CD14-positive monocyte (primary cell): ENCODE results near the gene ABCC11. TPM values are rescaled to one million over a fixed set of nuclear protein-coding genes. Genes with fewer than 3 reads are reported as not detected.
A peak's percentile ranks its signal among the peaks of the same experiment; 100 is the strongest.

Experiments used
- DNase-seq, 3 donors: peaks; one replicate each; pipeline ENCODE4 v3.0.0-alpha.2; 2011 to 2022
- H2AFZ ChIP-seq: 2 replicates; pipeline ENCODE4 v1.6.0; 2012; ENCODE audit warnings: mild to moderate bottlenecking, low read depth, low read length, inconsistent platforms; ENCODE audit not compliant: insufficient read depth, poor library complexity, severe bottlenecking
- H3K27ac ChIP-seq, 2 donors: 1 replicate in 1 of 2; 2 replicates in 1 of 2; pipeline ENCODE4 v1.5.1; 2012 to 2013; ENCODE audit warnings: low read length in 2 of 2, control low read depth in 1 of 2, inconsistent platforms in 1 of 2, low read depth in 1 of 2, mild to moderate bottlenecking in 1 of 2
- H3K27me3 ChIP-seq, 2 donors: one replicate each; pipeline versions ENCODE4 v1.6.0 to v1.6.1; 2011 to 2013; ENCODE audit warnings: low read length in 2 of 2; ENCODE audit not compliant: control insufficient read depth in 2 of 2, insufficient read depth in 2 of 2
- H3K36me3 ChIP-seq, 2 donors: replicated peaks in 1 of 2; 1 replicate in 1 of 2; 2 replicates in 1 of 2; pipeline versions ENCODE4 v1.5.1 to v1.6.1; 2012 to 2013; ENCODE audit warnings: low read length in 2 of 2, control low read depth in 1 of 2, inconsistent platforms in 1 of 2, mild to moderate bottlenecking in 1 of 2; ENCODE audit not compliant: insufficient read depth in 2 of 2, control insufficient read depth in 1 of 2
- H3K4me1 ChIP-seq, 2 donors: 1 replicate in 1 of 2; 2 replicates in 1 of 2; pipeline versions ENCODE4 v1.5.1 to v1.6.1; 2012 to 2013; ENCODE audit warnings: low read length in 2 of 2, control low read depth in 1 of 2, inconsistent platforms in 1 of 2, mild to moderate bottlenecking in 1 of 2, moderate library complexity in 1 of 2; ENCODE audit not compliant: insufficient read depth in 2 of 2, control insufficient read depth in 1 of 2
- H3K4me2 ChIP-seq: replicated peaks from 2 replicates; pipeline ENCODE3; 2012; ENCODE audit warnings: low read length, moderate library complexity, mild to moderate bottlenecking; ENCODE audit not compliant: poor library complexity, severe bottlenecking; ENCODE audit errors: extremely low read depth
- H3K4me3 ChIP-seq, 3 experiments: fragments of 200-600 bp in 1 of 3; sonication (generic) in 1 of 3; replicated peaks in 1 of 3; 1 replicate in 2 of 3; 2 replicates in 1 of 3; pipeline ENCODE4 v1.5.1; 2011 to 2013; ENCODE audit warnings: low read length in 3 of 3, mild to moderate bottlenecking in 3 of 3, control low read depth in 2 of 3, low read depth in 2 of 3, inconsistent platforms in 1 of 3, moderate library complexity in 1 of 3
- H3K79me2 ChIP-seq: 2 replicates; pipeline ENCODE4 v1.6.0; 2012; ENCODE audit warnings: mild to moderate bottlenecking, control low read depth, inconsistent platforms, low read length, moderate library complexity; ENCODE audit not compliant: insufficient read depth
- H3K9ac ChIP-seq: 2 replicates; pipeline ENCODE4 v1.6.0; 2017; ENCODE audit warnings: low read length, mild to moderate bottlenecking; ENCODE audit not compliant: insufficient read depth, poor library complexity, severe bottlenecking
- H3K9me3 ChIP-seq, 2 donors: replicated peaks in 1 of 2; 1 replicate in 1 of 2; 2 replicates in 1 of 2; pipeline versions ENCODE4 v1.5.1 to v1.6.1; 2012 to 2013; ENCODE audit warnings: low read length in 2 of 2, control low read depth in 1 of 2; ENCODE audit not compliant: control insufficient read depth in 1 of 2, insufficient read depth in 1 of 2
- H4K20me1 ChIP-seq: 2 replicates; pipeline ENCODE4 v1.6.0; 2012; ENCODE audit warnings: mild to moderate bottlenecking, low read length, control low read depth, moderate library complexity; ENCODE audit not compliant: insufficient read depth
- H3K27ac Mint-ChIP-seq, 7 donors: one replicate each; pipeline ENCODE4 v1.8.0; 2020; ENCODE audit warnings: mild to moderate bottlenecking in 7 of 7, mixed read lengths in 7 of 7, moderate library complexity in 6 of 7, inconsistent platforms in 2 of 7
- H3K27me3 Mint-ChIP-seq, 3 donors: one replicate each; pipeline ENCODE4 v1.8.0; 2021 to 2022; ENCODE audit warnings: low read depth in 3 of 3, mild to moderate bottlenecking in 3 of 3, mixed read lengths in 3 of 3, moderate library complexity in 3 of 3, inconsistent platforms in 1 of 3
- H3K36me3 Mint-ChIP-seq, 2 donors: one replicate each; pipeline ENCODE4 v1.8.0; 2020; ENCODE audit warnings: mixed read lengths in 2 of 2, inconsistent platforms in 1 of 2, mild to moderate bottlenecking in 1 of 2
- H3K4me1 Mint-ChIP-seq: one replicate; pipeline ENCODE4 v1.8.0; 2020; ENCODE audit warnings: mild to moderate bottlenecking, mixed read lengths
- H3K4me3 Mint-ChIP-seq, 2 donors: one replicate each; pipeline ENCODE4 v1.8.0; 2020; ENCODE audit warnings: mild to moderate bottlenecking in 2 of 2, mixed read lengths in 2 of 2, moderate library complexity in 1 of 2
- H3K9me3 Mint-ChIP-seq, 7 donors: one replicate each; pipeline ENCODE4 v1.8.0; 2020 to 2022; ENCODE audit warnings: mixed read lengths in 7 of 7, mild to moderate bottlenecking in 6 of 7, moderate library complexity in 6 of 7, inconsistent platforms in 2 of 7
- WGBS: methylation state at CpG from one replicate; pipeline ENCODE4 v1.1.5; 2013; ENCODE audit warnings: missing lambda C conversion rate; ENCODE audit not compliant: insufficient coverage; 5-methylcytosine and 5-hydroxymethylcytosine counted together
- intact Hi-C, 2 donors: fragments of 100-400 bp; cut with micrococcal nuclease; formaldehyde crosslinking; loops; one replicate each; pipeline versions ENCODE4 v1.15.0 to v1.15.1; 2023
- polyA plus RNA-seq, 3 donors: library from polyadenylated mRNA; depleted of rRNA in 1 of 3; unstranded in 2 of 3; stranded (reverse) in 1 of 3; fragments of 300-500 nt in 2 of 3; fragments of >200 nt in 1 of 3; fragmentation: Illumina TruSeq in 2 of 3; gene quantifications; 1 replicate in 2 of 3; 2 replicates in 1 of 3; pipeline ENCODE4 v1.2.3, GENCODE V29; 2012 to 2021
- TF ChIP-seq, protein P1 (sequence below): fragments of 200-600 bp; IDR thresholded peaks from one replicate; pipeline ENCODE4 v1.8.0; 2022; ENCODE audit warnings: antibody characterized with exemption, mild to moderate bottlenecking

Gene ABCC11
- polyA plus RNA-seq, 3 donors: 0.03 TPM; not detected in 2

DNA sequence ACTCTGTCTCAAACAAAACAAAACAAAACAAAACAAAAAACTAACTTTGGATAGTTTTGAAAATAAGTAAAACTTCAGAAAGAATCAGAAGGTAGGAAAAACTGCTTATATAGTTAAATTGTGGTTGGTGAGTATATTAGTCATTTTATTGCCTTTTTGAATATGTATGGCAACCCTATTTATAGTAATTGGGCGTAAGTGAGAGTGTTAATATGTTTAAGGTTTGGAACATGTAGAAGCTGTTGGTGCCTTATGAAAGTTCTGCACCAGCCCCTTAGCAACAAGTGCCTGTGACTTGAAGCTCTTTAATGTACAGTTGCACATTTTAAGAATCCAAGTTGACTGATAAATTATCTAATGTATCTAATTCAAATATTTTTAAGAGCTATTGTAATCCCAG is 47.4 kb upstream of the ABCC11 start:
- peaks cover 55 to 80% of the 10 kb centered on the region in 2 donors for H3K36me3 Mint-ChIP-seq
- WGBS: no CpG with 5 or more reads among the region's 1 CpG
- H3K9me3 ChIP-seq: no peaks in the 10 kb centered on the region
- H3K9ac ChIP-seq: no peak overlapping the region
- no peak overlapping the region for H3K4me2 ChIP-seq
- intact Hi-C loops: no loop called here
- TF ChIP-seq, protein P1, sequence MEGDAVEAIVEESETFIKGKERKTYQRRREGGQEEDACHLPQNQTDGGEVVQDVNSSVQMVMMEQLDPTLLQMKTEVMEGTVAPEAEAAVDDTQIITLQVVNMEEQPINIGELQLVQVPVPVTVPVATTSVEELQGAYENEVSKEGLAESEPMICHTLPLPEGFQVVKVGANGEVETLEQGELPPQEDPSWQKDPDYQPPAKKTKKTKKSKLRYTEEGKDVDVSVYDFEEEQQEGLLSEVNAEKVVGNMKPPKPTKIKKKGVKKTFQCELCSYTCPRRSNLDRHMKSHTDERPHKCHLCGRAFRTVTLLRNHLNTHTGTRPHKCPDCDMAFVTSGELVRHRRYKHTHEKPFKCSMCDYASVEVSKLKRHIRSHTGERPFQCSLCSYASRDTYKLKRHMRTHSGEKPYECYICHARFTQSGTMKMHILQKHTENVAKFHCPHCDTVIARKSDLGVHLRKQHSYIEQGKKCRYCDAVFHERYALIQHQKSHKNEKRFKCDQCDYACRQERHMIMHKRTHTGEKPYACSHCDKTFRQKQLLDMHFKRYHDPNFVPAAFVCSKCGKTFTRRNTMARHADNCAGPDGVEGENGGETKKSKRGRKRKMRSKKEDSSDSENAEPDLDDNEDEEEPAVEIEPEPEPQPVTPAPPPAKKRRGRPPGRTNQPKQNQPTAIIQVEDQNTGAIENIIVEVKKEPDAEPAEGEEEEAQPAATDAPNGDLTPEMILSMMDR: no peak
- H3K27me3 Mint-ChIP-seq: no peaks in the 10 kb centered on the region
- H4K20me1 ChIP-seq: no peaks in the 10 kb centered on the region
- no peaks in the 10 kb centered on the region for H3K79me2 ChIP-seq
- H3K36me3 ChIP-seq: peaks cover 58 to 97% of the 10 kb centered on the region in 2 donors
- H3K4me1 Mint-ChIP-seq: no peaks in the 10 kb centered on the region
- H3K9me3 Mint-ChIP-seq: peaks cover 0 to 2% (median 0%) of the 10 kb centered on the region in 7 donors
- H3K4me3 Mint-ChIP-seq: no peak overlapping the region
- no peaks in the 10 kb centered on the region for H3K27me3 ChIP-seq
- no peak overlapping the region for H3K4me3 ChIP-seq
- H3K27ac Mint-ChIP-seq: no peak overlapping the region
- DNase-seq: no peak
- no peak overlapping the region for H3K27ac ChIP-seq
- H3K4me1 ChIP-seq: no peaks in the 10 kb centered on the region
- no peak overlapping the region for H2AFZ ChIP-seq

DNA sequence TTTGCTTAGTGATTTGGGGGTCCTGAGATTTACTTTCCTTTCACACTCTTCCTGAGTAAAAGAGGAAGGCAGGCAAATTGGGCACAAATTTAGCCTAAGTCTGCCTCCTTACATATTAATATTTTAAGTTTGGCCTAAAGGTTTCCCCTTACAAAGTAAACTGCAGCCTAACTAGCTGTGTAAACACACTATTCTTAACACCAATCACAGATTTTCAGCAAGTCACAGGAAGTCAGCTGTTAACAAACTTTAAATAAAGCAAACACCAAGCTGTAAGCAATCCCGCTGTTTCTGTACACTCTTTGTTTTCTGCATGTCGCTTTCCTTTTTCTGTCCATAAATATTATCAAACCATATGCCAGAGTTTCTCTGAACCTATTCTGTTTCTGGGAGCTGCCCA is 45.1 kb upstream of the ABCC11 start:
- no peak for DNase-seq
- no peak overlapping the region for H3K4me2 ChIP-seq
- no peaks in the 10 kb centered on the region for H3K9me3 ChIP-seq
- H3K4me3 ChIP-seq: no peak overlapping the region
- H4K20me1 ChIP-seq: no peaks in the 10 kb centered on the region
- Mint-ChIP-seq H3K9me3 (peaks cover 0 to 2% (median 0%) of the 10 kb centered on the region in 7 donors), H3K4me3 (no peak overlapping the region), H3K27me3 (no peaks in the 10 kb centered on the region), H3K4me1 (no peaks in the 10 kb centered on the region), H3K36me3 (peaks cover 58 to 73% of the 10 kb centered on the region in 2 donors), H3K27ac (peak overlapping the region in 1 of 7 donors; percentile 34)
- 94% methylated on average over 2 of the region's 2 CpGs for WGBS
- H3K4me1 ChIP-seq: no peaks in the 10 kb centered on the region
- intact Hi-C loops: no loop called here
- TF ChIP-seq, protein P1: no peak
- no peak overlapping the region for H2AFZ ChIP-seq
- no peak overlapping the region for H3K27ac ChIP-seq
- H3K36me3 ChIP-seq: peaks cover 51 to 94% of the 10 kb centered on the region in 2 donors
- H3K9ac ChIP-seq: no peak overlapping the region
- no peaks in the 10 kb centered on the region for H3K27me3 ChIP-seq
- no peaks in the 10 kb centered on the region for H3K79me2 ChIP-seq
